CD4-positive, alpha-beta T cell treated with Interleukin-15 for 1 hour (primary cell): ENCODE results near the gene APEX2.
"Not testable (repeated sequence)": the region's sequence is repeated elsewhere in the genome, so short reads cannot be mapped to it uniquely, and the experiment has no call there.

Experiments used
- DNase-seq: peaks from one replicate; pipeline ENCODE4 v3.0.0-alpha.2; 2020

Gene APEX2

GRCh38 chrX:54999717-55000598 is at the start of gene APEX2:
Gene APEX2 (plus strand): TSS chrX:55000363. CDS start chrX:55000423, 60 bp downstream.
- peak; percentile 90 for DNase-seq

DNA sequence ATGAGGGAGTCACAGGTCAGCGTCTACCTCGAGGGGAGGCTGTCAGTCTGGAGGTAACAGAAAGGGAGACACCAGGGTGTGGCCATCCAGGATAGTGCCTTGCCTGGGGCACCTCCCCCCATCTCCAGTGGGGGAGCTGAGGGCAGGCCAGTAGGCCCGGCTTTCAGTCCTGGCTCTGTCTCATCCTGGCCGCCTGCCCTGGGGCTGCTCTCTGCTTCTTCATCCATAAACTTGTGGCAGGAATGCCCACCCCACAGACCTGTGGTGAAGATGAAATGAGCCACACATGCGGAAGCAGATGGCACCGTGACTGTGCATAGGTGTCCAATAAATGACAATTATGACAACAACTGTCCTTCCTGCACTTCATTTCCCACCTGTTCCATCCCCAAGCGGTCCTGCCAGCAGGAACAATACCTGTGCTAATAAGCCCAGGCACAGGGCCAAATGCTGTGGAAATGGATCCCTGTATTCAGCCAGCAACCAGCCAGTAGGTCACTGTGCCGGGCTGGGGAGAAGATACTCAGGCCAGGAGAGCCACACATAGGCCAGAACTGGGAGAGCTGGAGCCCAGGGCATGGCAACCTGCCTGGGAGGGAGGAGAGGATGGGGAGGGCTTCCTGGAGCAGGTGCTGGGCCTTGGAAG is 49.3 kb upstream of the APEX2 start:
- DNase-seq, result no peak

GRCh38 chrX:54961750-54962149 is 38.4 kb upstream of the APEX2 start:
- DNase-seq, result no peak

GRCh38 chrX:54964766-54965497 is 35.2 kb upstream of the APEX2 start:
- no peak for DNase-seq

DNA sequence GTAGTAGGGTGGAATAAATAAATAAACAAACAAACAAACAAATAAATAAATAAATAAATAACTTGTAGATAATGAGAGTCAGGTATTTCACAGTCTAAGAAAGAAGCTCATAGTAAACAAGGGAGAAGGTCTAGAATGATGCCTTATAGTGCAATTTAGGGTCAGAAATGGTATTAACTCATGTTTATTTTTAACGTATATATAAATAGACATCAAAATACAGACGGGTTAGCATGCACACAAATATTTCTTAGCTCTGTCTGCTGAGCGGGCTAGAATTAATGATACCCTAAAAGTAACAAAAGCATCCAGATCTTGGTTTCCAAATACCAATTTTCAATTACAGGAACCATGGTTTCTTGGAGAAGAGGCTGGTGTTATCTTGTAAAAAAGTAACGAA is 22.8 kb upstream of the APEX2 start:
- DNase-seq, result no peak

GRCh38 chrX:54978448-54978847 is 21.7 kb upstream of the APEX2 start:
- DNase-seq, result no peak

GRCh38 chrX:54979432-54979831 is 20.7 kb upstream of the APEX2 start:
- DNase-seq, result no peak

- no peak for DNase-seq
Observed at GRCh38 chrX:54980334-54980733, 19.8 kb upstream of the APEX2 start.

DNA sequence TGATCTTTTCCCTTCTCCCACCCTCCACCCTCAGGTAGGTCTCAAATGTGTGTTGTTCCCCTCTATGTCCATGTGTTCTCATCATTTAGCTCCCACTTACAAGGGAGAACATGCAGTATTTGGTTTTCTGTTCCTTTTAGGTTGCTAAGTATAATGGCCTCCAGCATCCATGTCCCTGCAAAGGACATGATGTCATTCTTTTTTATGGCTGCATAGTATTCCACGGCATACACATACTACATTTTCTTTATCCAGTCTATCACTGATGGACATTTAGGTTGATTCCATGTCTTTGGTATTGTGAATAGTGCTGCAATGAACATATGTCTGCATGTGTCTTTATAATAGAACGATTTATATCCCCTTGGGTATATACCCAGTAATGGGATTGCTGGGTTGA is 16.9 kb upstream of the APEX2 start:
- DNase-seq, result not testable (repeated sequence)

DNA sequence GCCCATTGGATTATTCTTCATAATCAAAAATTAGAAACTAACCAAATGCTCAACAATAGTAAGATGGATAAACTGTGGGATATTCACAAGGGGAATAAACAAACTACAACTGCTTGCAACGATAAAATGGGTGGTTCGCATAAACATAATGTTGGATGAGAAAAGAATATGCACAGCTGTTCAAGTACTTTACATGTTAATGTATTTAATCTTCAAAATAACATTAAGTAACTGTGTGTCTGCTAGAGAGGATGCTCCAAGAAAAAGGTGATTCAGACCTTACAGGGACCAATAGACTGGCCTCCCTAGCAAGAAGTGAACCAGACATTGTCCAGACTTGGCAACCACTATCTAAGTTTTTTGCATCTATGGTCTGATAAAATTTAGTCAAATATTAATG is 8.5 kb upstream of the APEX2 start:
- no peak for DNase-seq

DNA sequence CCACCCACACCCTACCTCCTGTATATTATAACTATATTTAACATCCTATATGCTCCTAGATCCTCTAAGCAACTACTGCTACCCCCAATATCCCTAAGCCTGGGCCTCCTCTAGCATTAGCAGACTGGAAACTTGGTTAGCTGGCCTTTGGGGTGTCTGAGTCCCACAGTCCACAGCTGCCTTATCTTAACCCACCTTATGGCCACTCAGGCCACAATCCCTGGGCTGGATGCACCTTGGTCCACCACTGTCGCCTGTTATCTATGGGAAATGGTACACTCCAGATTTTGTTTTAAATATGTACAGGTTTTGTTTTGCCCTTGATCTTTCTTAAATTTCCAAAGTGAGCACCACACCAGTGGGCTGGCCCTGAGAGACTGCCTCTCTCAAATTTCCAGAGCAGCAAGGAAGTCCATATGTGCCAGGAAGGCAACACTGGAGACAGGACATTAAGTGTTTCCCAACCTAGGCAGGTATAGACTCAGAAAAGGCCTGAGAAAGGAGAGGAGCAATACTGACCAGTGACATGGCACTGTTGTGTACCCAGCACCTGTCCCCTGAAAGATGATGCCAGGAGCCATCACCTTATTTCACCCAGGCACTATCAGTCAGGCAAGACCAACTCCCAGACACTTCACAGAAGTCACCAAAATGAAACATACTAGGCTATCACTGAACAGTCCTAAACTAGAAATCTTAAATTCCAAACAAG is 7.1 kb upstream of the APEX2 start:
- no peak for DNase-seq

DNA sequence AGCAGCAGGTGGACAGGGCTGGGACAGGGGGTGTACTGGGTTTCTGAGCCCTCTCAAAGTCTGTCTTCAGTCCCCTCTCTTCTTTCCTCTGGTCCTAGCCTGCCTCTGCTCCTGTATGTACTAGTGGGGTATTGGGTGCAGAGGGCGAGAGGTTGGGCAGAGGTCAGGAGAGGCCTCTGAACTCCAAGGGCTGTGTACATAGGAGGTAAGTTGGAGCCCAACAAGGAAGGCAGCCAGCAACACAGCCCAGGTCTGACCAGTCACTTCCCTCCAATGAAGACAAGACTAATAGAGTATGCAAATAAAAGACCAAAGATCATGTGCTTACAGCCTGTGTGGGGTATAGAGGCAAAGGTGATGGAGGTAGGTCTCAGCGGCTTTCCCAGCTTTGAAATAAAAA is 6.1 kb upstream of the APEX2 start, which contains the start of gene PFKFB1:
TSS of gene PFKFB1 (minus strand) at position 90 of the 400 bp plus-strand sequence. CDS start 181 bp downstream, outside the sequence.
- no peak for DNase-seq

DNA sequence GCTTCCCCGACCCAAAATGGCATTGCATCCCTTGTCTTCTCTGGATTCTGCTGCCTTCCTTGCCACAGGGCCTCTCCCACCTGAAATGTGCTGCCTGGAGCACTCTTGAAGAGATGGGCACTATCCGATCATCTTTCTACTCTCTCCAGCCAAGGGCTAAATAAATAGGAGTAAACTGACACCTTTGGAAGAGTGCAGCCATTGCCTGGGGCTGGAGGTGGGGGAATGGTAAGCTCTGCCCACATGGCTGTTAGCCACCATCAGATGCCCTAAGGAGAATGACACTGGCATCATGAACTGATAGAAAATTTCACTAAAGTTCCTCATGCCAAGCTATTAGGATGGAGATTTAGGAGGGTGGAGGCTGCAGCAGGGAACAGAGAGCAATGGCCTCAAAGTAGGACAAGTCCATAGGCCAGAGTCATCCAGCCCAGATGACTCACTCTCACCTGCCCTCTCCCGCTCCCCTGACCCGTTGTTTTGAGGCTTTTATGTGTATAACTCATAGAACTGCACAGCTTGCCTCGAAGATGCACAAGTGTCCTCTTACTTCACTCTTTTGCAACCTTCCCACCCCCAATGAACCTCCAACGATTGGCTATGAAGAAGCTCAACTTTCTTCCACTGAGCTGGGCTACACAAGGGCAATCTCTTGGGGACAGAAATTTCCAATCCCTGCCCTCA is 5.4 kb upstream of the APEX2 start:
- DNase-seq, result no peak

DNA sequence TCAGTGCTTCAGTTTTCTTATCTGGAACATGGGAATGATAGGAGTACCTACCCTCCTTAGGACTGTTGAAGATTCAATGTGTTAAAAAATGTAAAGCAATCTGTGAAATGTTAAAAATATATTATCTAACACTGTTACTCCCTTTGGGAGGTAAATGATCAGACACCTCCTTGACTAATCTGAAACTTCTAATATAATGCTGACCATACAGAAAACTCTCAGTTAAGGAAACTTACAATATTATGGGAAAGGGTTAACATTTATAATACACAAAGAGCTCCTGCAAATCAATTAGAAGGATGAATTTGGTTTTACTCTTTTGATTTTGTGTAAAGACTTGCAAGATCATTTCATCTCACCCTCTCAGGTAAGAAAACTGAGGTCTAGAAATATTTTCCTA is 4.5 kb upstream of the APEX2 start:
- no peak for DNase-seq

GRCh38 chrX:55004231-55004630 is 4.1 kb downstream of the APEX2 start:
- no peak for DNase-seq

DNA sequence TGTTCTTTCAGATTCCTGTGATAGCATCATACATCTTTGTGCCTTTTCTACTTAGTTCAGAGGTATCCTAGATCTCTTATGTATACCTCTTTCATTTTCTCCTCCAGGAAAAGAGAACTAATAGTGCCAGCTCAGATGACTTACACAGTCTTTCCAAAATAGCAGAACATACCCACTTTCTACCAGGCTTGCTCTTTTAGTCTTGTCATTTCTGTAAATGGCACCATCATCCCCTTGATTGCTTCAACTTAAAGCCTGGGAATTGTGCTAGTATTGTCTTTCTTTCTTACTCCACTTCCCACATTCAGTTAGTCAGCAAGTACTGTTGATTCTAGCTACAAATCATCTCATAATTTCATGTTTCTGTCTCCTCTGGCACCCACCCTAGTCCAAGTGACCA is 5.1 kb downstream of the APEX2 start:
- DNase-seq, result no peak

GRCh38 chrX:55006827-55007621 is 6.9 kb downstream of the APEX2 start:
- DNase-seq, result no peak

DNA sequence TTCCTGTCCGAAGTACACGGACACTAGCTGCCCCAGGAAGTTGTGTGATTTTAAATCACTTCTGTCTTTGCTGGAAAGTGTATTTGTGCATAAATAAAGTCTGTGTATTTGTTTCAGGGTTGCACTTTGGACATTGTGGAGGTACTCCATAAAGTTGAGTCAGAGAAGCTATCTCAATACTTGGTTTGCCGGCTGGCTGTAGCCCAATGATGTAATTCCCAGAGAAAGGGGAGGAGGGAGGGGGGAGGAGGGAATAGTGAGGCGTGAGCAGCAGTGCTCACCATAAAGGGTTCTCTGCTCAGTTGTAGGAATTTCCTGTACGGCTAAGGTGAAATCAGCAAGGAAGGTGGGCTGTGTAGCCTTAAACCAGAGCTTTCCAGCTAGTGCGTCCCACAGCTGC is 7.5 kb downstream of the APEX2 start:
- DNase-seq, result no peak

DNA sequence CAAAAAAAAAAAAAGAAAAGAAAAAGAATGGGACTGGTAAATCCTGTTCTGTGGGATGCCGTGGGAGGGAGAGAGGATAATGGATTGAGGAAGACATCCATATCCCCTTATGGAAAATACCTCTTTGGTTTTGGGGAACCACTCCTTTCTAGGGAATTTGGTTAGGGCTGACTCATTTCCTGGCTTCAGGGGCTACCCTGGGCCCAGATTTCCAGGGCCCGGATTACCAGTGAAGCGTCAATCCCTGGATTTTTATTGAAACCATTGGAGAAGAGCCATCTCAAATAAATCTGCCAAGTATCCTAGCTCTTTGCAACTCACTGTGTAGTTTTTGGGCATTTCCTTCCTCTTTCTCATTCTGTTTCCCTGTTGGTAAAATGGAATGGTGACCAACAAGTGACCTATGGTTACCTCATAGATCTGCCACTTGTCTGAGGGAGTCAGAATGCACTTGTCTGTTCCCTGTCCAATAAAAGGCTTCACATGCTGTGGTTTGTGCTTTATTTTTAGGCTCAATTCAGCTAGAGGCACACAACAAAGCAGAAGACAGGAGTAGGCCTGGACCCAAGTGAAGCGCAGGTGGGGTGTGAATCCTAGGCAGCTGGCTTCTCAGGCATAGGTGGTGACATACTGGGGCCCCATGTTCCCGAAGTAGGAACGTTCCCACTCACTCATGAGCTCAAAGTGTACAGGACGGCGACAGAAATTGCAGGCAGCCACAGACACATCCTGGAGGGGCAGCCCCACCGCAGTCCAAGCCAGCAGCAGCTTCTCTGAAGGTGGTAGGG is 8.6 kb downstream of the APEX2 start:
- DNase-seq, result no peak

GRCh38 chrX:55011294-55011693 is 11.1 kb downstream of the APEX2 start:
- DNase-seq, result no peak

DNA sequence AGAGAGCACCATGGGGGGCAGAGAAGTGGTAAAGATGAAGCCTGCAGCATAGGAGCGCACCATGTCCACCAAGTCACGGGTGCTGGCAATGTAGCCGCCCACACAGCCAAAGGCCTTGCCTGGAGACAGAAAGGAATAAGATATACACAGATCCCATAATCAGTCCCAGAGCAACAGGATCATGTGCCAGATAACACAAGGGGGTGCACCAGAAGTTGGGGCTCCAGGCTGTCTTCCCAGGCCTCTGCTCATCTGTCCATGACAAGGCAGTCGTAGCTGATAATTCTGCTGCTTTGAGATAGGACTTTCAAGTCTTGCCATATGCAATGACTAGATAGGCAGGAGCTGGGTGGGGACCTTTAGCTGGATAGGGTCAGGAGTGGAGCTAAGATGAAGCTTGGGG is 14.7 kb downstream of the APEX2 start:
- DNase-seq, result no peak
